GM10847 (cell line): Measurements from ENCODE around the gene IGF2R.

Experiments
- POLR2A ChIP-seq: IDR thresholded peaks from 2 replicates; pipeline ENCODE4 v1.6.1; 2011; ENCODE audit not compliant: insufficient read length; ENCODE audit errors: extremely low read depth

The IGF2R gene

GRCh38 chr6:160141001-160141726, 172.3 kb downstream of the IGF2R start:
- TF ChIP-seq POLR2A: no peak

- TF ChIP-seq POLR2A: no peak
Measured at GRCh38 chr6:160142115-160142715, 173.3 kb downstream of the IGF2R start.

GRCh38 chr6:160146454-160147145, 177.7 kb downstream of the IGF2R start:
- TF ChIP-seq POLR2A: no peak

- TF ChIP-seq POLR2A: no peak
Measured at GRCh38 chr6:160147146-160147536, 178.3 kb downstream of the IGF2R start.

GRCh38 chr6:160154471-160154870, 185.6 kb downstream of the IGF2R start:
- TF ChIP-seq POLR2A: no peak

- no peak for TF ChIP-seq POLR2A
Measured at GRCh38 chr6:160156842-160157241, 188.0 kb downstream of the IGF2R start.

GRCh38 chr6:160160450-160160849, 191.6 kb downstream of the IGF2R start:
- TF ChIP-seq POLR2A: no peak
